ENCODE measurements around the gene PFKP.

- TF ChIP-seq CTCF (IDR thresholded peaks at IDR 0.05; ENCODE audit: borderline replicate concordance, extremely low read depth, low read length, poor library complexity, severe bottlenecking): no peak
- TF ChIP-seq EZH2 (IDR thresholded peaks at IDR 0.05; ENCODE audit: borderline replicate concordance, low read depth, low read length, severe bottlenecking): no peak
Observed at GRCh38 chr10:3040069-3040468, 27.3 kb upstream of the PFKP start.
